Adrenal gland (tissue), 12 donors: ENCODE measurements around the gene DYNLT2B. TPM values are rescaled to one million over a fixed set of nuclear protein-coding genes. Genes with fewer than 3 reads are reported as not detected.

Experiments
- DNase-seq, 7 donors: peaks; one replicate each; pipeline ENCODE4 v3.0.0-alpha.2; 2019 to 2020
- H3K27ac ChIP-seq, 5 donors: fragments of 200-600 bp; sonication (generic) in 4 of 5; 1 replicate in 3 of 5; 2 replicates in 2 of 5; pipeline versions ENCODE4 v1.5.1 to v1.8.0; 2016 to 2020; ENCODE audit warnings: mild to moderate bottlenecking in 1 of 5
- H3K27me3 ChIP-seq: fragments of 200-600 bp; 2 replicates; pipeline ENCODE4 v1.8.0; 2021
- H3K36me3 ChIP-seq, 2 donors: fragments of 200-600 bp; replicated peaks in 1 of 2; 1 replicate in 1 of 2; 2 replicates in 1 of 2; pipeline versions ENCODE4 v1.5.1 to v1.8.0; 2018 to 2022
- H3K4me1 ChIP-seq, 2 donors: fragments of 200-600 bp; replicated peaks in 1 of 2; 1 replicate in 1 of 2; 2 replicates in 1 of 2; pipeline versions ENCODE4 v1.5.1 to v1.8.0; 2018 to 2021
- H3K4me3 ChIP-seq, 4 donors: fragments of 200-600 bp; sonication (generic) in 3 of 4; one replicate each; pipeline ENCODE4 v1.5.1; 2016 to 2018
- H3K9me3 ChIP-seq, 3 donors: fragments of 200-600 bp; sonication (generic) in 1 of 3; replicated peaks in 1 of 3; 1 replicate in 2 of 3; 2 replicates in 1 of 3; pipeline versions ENCODE4 v1.5.1 to v1.8.0; 2016 to 2021
- CTCF ChIP-seq, 6 experiments: fragments of 450-650 bp in 4 of 6; fragments of 200-600 bp in 2 of 6; sonication (generic) in 1 of 6; IDR thresholded peaks; 1 replicate in 5 of 6; 2 replicates in 1 of 6; pipeline versions ENCODE4 v1.5.1 to v1.8.0; 2016 to 2021; ENCODE audit warnings: antibody characterized with exemption in 6 of 6, mild to moderate bottlenecking in 2 of 6, moderate library complexity in 1 of 6
- POLR2A ChIP-seq, 2 donors: fragments of 450-650 bp; IDR thresholded peaks; one replicate each; pipeline ENCODE4 v1.6.1; 2017; ENCODE audit warnings: antibody characterized with exemption in 2 of 2, mild to moderate bottlenecking in 2 of 2, moderate library complexity in 1 of 2
- WGBS, 4 donors: extraction: QIAGEN DNeasy Blood & Tissue Kit in 2 of 4; methylation state at CpG; one replicate each; pipeline versions ENCODE4 v1.1.5 to v1.1.7; 2013 to 2017; 5-methylcytosine and 5-hydroxymethylcytosine counted together
- intact Hi-C, 2 donors: fragments of 100-400 bp; cut with DNase I; formaldehyde crosslinking; loops; one replicate each; pipeline versions ENCODE4 v1.14.1 to v1.15.0; 2022 to 2023
- polyA plus RNA-seq, 3 donors: library from polyadenylated mRNA; stranded (reverse); fragments of 200-250 nt in 2 of 3; fragments of 350-450 nt in 1 of 3; fragmentation: Illumina TruSeq in 1 of 3; extraction: RNeasy Lipid Tissue Mini Kit (QIAGEN cat#74804) in 1 of 3; gene quantifications; one replicate each; pipeline ENCODE4 v1.2.3, GENCODE V29; 2013 to 2014
- total RNA-seq, 9 donors: library from RNA; depleted of rRNA in 4 of 9; stranded (reverse); fragments of >200 nt in 4 of 9; fragments of 120-200 nt in 1 of 9; fragmentation: NEBNext Ultra II Directional in 1 of 9; extraction: Animal tissue kit (Norgen Biotek cat#: 25700) in 1 of 9; gene quantifications; one replicate each; pipeline versions ENCODE4 v1.1.0 to v1.2.4, GENCODE V29; 2013 to 2023
- donor health status: healthy with polysubstance abuse.
- donor health status: Bipolar disorder and iron deficiency.
- donor health status: DM: yes; HTN: yes; CAD: no.
- donor health status: DM: no; HTN: no; CAD: no.
- donor health status: DM: no; HTN: no; CAD: no.
- donor health status: DM: yes; HTN: yes; CAD: no.

DYNLT2B gene
- total and polyA plus RNA-seq, 12 donors, result 3.4 to 34.5 (median 11.5) TPM

- intact Hi-C loops, result no loop called here
- Histone ChIP-seq H3K36me3 (no peaks in the 10 kb centered on the region), H3K4me3 (no peak overlapping the region), H3K27me3 (no peaks in the 10 kb centered on the region), H3K9me3 (no peaks in the 10 kb centered on the region), H3K4me1 (no peaks in the 10 kb centered on the region), H3K27ac (no peak overlapping the region)
- TF ChIP-seq POLR2A (IDR thresholded peaks at IDR 0.05) (no peak), CTCF (IDR thresholded peaks at IDR 0.05) (no peak)
- no peak for DNase-seq
- 27 to 41% (median 29%) methylated on average over 5 to 6 of the region's 6 CpGs for WGBS, 4 donors
Measured at GRCh38 chr3:196327405-196327804, 9.4 kb upstream of the DYNLT2B start.

- WGBS, 4 donors, result 65 to 82% (median 71%) methylated on average over 8 to 9 of the region's 9 CpGs
- H3K4me3 ChIP-seq, result no peak overlapping the region
- intact Hi-C loops, result no loop called here
- no peaks in the 10 kb centered on the region for H3K9me3 ChIP-seq
- H3K36me3 ChIP-seq, result no peaks in the 10 kb centered on the region
- no peak overlapping the region for H3K27ac ChIP-seq
- no peaks in the 10 kb centered on the region for H3K27me3 ChIP-seq
- H3K4me1 ChIP-seq, result no peaks in the 10 kb centered on the region
- TF ChIP-seq POLR2A (IDR thresholded peaks at IDR 0.05) (no peak), CTCF (IDR thresholded peaks at IDR 0.05) (no peak)
- no peak for DNase-seq
Measured at GRCh38 chr3:196326936-196327335, 8.9 kb upstream of the DYNLT2B start.

- H3K4me3 ChIP-seq, result no peak overlapping the region
- no peaks in the 10 kb centered on the region for H3K27me3 ChIP-seq
- no peak for DNase-seq
- no peaks in the 10 kb centered on the region for H3K9me3 ChIP-seq
- WGBS, 4 donors, result 69 to 77% (median 73%) methylated on average over 11 of the region's 11 CpGs
- TF ChIP-seq CTCF (IDR thresholded peaks at IDR 0.05) (no peak), POLR2A (IDR thresholded peaks at IDR 0.05) (no peak)
- H3K4me1 ChIP-seq, result no peaks in the 10 kb centered on the region
- H3K36me3 ChIP-seq, result no peaks in the 10 kb centered on the region
- H3K27ac ChIP-seq, result no peak overlapping the region
- intact Hi-C loops, result no loop called here
Measured at GRCh38 chr3:196323691-196324090, 5.7 kb upstream of the DYNLT2B start.

- Histone ChIP-seq H3K27me3 (no peaks in the 10 kb centered on the region), H3K36me3 (no peaks in the 10 kb centered on the region), H3K27ac (no peak overlapping the region), H3K9me3 (no peaks in the 10 kb centered on the region), H3K4me3 (no peak overlapping the region), H3K4me1 (no peaks in the 10 kb centered on the region)
- no peak for DNase-seq
- intact Hi-C loops, result no loop called here
- TF ChIP-seq CTCF (IDR thresholded peaks at IDR 0.05) (no peak), POLR2A (IDR thresholded peaks at IDR 0.05) (no peak)
- 91 to 97% (median 95%) methylated on average over 4 of the region's 4 CpGs for WGBS, 4 donors
Measured at GRCh38 chr3:196323016-196323415, 5.0 kb upstream of the DYNLT2B start.
